ENCODE results near the gene DBNDD1.

DNA sequence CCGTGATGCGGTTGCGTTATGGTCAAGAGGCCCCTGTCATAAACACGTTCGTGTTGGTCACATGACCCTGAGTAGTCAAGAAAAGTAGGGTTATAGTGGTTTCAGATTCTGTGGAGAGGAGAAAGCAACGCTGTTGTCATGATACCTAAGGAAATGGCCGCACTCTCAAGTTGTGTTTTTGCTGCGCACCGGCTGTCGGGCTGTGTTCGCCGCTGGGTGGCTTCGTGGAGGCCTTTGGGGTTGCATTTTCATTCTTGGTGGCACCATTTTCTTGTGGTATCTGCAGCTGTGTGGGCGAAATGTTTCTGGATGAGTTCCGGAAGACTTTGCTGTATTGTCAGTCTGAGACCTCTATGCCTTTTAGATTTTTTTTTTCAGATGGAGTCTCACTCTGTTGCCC, 35.7 kb downstream of the DBNDD1 start:
- TF ChIP-seq, protein P1, sequence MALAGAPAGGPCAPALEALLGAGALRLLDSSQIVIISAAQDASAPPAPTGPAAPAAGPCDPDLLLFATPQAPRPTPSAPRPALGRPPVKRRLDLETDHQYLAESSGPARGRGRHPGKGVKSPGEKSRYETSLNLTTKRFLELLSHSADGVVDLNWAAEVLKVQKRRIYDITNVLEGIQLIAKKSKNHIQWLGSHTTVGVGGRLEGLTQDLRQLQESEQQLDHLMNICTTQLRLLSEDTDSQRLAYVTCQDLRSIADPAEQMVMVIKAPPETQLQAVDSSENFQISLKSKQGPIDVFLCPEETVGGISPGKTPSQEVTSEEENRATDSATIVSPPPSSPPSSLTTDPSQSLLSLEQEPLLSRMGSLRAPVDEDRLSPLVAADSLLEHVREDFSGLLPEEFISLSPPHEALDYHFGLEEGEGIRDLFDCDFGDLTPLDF (CRISPR knock-in tag; IDR thresholded peaks at IDR 0.05) = no peak
- TF ChIP-seq, protein P2, sequence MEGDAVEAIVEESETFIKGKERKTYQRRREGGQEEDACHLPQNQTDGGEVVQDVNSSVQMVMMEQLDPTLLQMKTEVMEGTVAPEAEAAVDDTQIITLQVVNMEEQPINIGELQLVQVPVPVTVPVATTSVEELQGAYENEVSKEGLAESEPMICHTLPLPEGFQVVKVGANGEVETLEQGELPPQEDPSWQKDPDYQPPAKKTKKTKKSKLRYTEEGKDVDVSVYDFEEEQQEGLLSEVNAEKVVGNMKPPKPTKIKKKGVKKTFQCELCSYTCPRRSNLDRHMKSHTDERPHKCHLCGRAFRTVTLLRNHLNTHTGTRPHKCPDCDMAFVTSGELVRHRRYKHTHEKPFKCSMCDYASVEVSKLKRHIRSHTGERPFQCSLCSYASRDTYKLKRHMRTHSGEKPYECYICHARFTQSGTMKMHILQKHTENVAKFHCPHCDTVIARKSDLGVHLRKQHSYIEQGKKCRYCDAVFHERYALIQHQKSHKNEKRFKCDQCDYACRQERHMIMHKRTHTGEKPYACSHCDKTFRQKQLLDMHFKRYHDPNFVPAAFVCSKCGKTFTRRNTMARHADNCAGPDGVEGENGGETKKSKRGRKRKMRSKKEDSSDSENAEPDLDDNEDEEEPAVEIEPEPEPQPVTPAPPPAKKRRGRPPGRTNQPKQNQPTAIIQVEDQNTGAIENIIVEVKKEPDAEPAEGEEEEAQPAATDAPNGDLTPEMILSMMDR (IDR thresholded peaks at IDR 0.05) = no peak
- no peak for TF ChIP-seq ZBTB21 (CRISPR knock-in tag; IDR thresholded peaks at IDR 0.05; ENCODE audit: borderline replicate concordance)
- TF ChIP-seq, protein P3, sequence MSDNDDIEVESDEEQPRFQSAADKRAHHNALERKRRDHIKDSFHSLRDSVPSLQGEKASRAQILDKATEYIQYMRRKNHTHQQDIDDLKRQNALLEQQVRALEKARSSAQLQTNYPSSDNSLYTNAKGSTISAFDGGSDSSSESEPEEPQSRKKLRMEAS (CRISPR knock-in tag; IDR thresholded peaks at IDR 0.05) = no peak
- TF ChIP-seq SP1 (CRISPR knock-in tag; conservative IDR thresholded peaks at IDR 0.05) = no peak
- TF ChIP-seq, protein P4, sequence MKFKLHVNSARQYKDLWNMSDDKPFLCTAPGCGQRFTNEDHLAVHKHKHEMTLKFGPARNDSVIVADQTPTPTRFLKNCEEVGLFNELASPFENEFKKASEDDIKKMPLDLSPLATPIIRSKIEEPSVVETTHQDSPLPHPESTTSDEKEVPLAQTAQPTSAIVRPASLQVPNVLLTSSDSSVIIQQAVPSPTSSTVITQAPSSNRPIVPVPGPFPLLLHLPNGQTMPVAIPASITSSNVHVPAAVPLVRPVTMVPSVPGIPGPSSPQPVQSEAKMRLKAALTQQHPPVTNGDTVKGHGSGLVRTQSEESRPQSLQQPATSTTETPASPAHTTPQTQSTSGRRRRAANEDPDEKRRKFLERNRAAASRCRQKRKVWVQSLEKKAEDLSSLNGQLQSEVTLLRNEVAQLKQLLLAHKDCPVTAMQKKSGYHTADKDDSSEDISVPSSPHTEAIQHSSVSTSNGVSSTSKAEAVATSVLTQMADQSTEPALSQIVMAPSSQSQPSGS (CRISPR knock-in tag; IDR thresholded peaks at IDR 0.05; ENCODE audit: borderline replicate concordance, low read depth) = no peak
- no peak for TF ChIP-seq FOXK1 (CRISPR knock-in tag; IDR thresholded peaks at IDR 0.05)
- TF ChIP-seq EMX1 (CRISPR knock-in tag; IDR thresholded peaks at IDR 0.05) = no peak
- TF ChIP-seq NFYB (CRISPR knock-in tag; conservative IDR thresholded peaks at IDR 0.05; ENCODE audit: low read depth) = no peak
- no peak for TF ChIP-seq HMGA2 (CRISPR knock-in tag; IDR thresholded peaks at IDR 0.05)
- TF ChIP-seq, protein P5, sequence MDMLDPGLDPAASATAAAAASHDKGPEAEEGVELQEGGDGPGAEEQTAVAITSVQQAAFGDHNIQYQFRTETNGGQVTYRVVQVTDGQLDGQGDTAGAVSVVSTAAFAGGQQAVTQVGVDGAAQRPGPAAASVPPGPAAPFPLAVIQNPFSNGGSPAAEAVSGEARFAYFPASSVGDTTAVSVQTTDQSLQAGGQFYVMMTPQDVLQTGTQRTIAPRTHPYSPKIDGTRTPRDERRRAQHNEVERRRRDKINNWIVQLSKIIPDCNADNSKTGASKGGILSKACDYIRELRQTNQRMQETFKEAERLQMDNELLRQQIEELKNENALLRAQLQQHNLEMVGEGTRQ (CRISPR knock-in tag; IDR thresholded peaks at IDR 0.05) = 0 out of 2 replicates have a peak, but pooled peaks have one; percentile 6
- TF ChIP-seq, protein P6, sequence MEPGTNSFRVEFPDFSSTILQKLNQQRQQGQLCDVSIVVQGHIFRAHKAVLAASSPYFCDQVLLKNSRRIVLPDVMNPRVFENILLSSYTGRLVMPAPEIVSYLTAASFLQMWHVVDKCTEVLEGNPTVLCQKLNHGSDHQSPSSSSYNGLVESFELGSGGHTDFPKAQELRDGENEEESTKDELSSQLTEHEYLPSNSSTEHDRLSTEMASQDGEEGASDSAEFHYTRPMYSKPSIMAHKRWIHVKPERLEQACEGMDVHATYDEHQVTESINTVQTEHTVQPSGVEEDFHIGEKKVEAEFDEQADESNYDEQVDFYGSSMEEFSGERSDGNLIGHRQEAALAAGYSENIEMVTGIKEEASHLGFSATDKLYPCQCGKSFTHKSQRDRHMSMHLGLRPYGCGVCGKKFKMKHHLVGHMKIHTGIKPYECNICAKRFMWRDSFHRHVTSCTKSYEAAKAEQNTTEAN (CRISPR knock-in tag; IDR thresholded peaks at IDR 0.05) = no peak
- TF ChIP-seq TEAD4 (CRISPR knock-in tag; IDR thresholded peaks at IDR 0.05) = no peak
- no peak for TF ChIP-seq TCF7 (CRISPR knock-in tag; IDR thresholded peaks at IDR 0.05; ENCODE audit: low read depth)

Measured in WTC11 (cell line).